ENCODE data around the gene CAPN8. TPM values are rescaled to one million over a fixed set of nuclear protein-coding genes. Genes with fewer than 3 reads are reported as not detected.

The CAPN8 gene
- not detected in 2 replicates for total RNA-seq

DNA sequence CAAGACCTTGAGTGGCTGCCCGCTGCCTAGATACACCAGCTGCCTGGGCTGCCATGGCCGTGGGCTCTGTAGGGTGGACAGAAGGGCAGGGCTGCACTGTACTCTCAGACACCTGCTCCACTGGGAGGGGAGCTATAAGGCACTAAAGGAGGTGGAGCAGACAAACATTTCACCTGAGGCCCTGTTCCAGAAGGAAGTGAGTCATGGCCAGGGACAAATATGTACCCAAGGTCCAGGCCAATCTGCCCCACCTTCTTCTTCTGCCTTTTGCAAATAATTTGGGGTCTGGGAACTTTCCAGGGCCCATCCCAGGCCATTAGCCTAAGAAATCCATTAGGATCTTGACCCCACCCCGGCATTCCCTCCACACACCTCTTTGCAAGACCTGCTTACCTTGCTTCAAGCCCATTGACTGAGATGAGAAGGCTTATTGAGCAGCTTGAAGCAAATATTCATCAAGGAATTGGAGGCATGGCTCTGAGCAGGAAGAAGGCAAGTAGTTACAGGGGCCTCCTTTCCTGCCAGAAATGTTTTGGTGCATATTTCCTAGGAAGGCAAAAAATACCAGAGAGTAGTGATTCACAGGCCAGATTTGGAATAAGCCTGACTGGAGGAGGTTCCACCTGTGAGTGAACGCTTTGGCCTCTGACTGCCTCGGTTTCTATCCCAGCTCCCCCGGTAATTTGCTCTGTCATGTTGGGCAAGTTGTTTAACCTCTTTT is at the start of gene CAPN8:
TSS of gene CAPN8 (minus strand) at position 110 of the 721 bp plus-strand sequence. CDS start at position 55, 55 bp downstream.

DNA sequence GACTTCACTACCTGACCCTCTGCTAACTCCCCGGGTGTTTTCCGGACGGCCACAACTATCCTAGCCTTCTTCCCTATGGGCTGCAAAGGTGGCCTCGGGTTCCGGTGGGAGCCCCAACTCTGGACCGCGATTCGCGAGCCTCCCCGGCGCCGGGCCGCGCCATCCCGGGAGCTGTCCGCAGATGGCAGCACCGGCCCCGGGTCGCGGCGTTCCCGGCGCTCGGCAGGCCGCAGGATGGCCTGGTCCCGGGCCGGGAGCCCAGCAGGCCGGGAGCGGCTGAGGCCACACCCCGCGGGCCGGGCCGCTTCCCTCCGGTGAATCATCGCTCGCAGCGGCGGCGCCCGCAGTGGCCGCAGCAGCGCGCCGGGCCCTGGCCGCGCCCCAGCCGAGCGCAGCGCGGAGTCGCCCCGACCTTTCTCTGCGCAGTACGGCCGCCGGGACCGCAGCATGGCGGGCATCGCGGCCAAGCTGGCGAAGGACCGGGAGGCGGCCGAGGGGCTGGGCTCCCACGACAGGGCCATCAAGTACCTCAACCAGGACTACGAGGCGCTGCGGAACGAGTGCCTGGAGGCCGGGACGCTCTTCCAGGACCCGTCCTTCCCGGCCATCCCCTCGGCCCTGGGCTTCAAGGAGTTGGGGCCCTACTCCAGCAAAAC is 46.8 kb upstream of the CAPN8 start, which contains the start of gene CAPN2:
TSS of gene CAPN2 (plus strand) at position 346 of the 656 bp plus-strand sequence. CDS start at position 448, 102 bp downstream.

Other genes starting within 250 kb of the CAPN8 start
- 220 and 234 TPM in 2 replicates for gene CAPN2, start 46.8 kb upstream of the CAPN8 start, total RNA-seq
- 20.8 and 24.4 TPM in 2 replicates for gene TP53BP2, start 180.2 kb upstream of the CAPN8 start, total RNA-seq

All from bronchus fibroblast of lung (primary cell).